ENCODE measurements around the gene LCN12. TPM values are rescaled to one million over a fixed set of nuclear protein-coding genes. Genes with fewer than 3 reads are reported as not detected.

Gene LCN12
- total RNA-seq, 3 donors from 2014 or later: 1.8 to 5.6 TPM; not detected in 1

- TF ChIP-seq CTCF (IDR thresholded peaks at IDR 0.05): no peak
- no peak for TF ChIP-seq POLR2A (IDR thresholded peaks at IDR 0.05)
- no peak for TF ChIP-seq POLR2AphosphoS5 (IDR thresholded peaks at IDR 0.05)
- Histone ChIP-seq H3K36me3 (no peaks in the 10 kb centered on the region), H3K27me3 (no peaks in the 10 kb centered on the region), H3K4me1 (no peaks in the 10 kb centered on the region), H3K27ac (no peak overlapping the region), H3K9me3 (no peaks in the 10 kb centered on the region), H3K4me3 (no peak overlapping the region)
- intact Hi-C loops (cut with DNase I; ENCODE audit: low total_unique reads): no loop called here
- DNase-seq (ENCODE audit: low spot score in 2 of 2): no peak
Observed at GRCh38 chr9:136910901-136911245, 41.2 kb upstream of the LCN12 start.

- intact Hi-C loops (cut with DNase I; ENCODE audit: low total_unique reads): no loop called here
- H3K36me3 ChIP-seq: no peaks in the 10 kb centered on the region
- DNase-seq (ENCODE audit: low spot score in 2 of 2): no peak
- H3K4me1 ChIP-seq: no peaks in the 10 kb centered on the region
- no peak overlapping the region for H3K4me3 ChIP-seq
- TF ChIP-seq CTCF (IDR thresholded peaks at IDR 0.05): no peak
- TF ChIP-seq POLR2A (IDR thresholded peaks at IDR 0.05): no peak
- TF ChIP-seq POLR2AphosphoS5 (IDR thresholded peaks at IDR 0.05): no peak
- H3K27me3 ChIP-seq: no peaks in the 10 kb centered on the region
- H3K27ac ChIP-seq: no peak overlapping the region
- no peaks in the 10 kb centered on the region for H3K9me3 ChIP-seq
Observed at GRCh38 chr9:136913701-136914438, 38.2 kb upstream of the LCN12 start.

- Histone ChIP-seq H3K27me3 (no peaks in the 10 kb centered on the region), H3K4me3 (no peak overlapping the region), H3K36me3 (no peaks in the 10 kb centered on the region), H3K4me1 (no peaks in the 10 kb centered on the region), H3K9me3 (no peaks in the 10 kb centered on the region), H3K27ac (no peak overlapping the region)
- intact Hi-C loops (cut with DNase I; ENCODE audit: low total_unique reads): no loop called here
- no peak for DNase-seq (ENCODE audit: low spot score in 2 of 2)
- TF ChIP-seq POLR2A (IDR thresholded peaks at IDR 0.05): no peak
- no peak for TF ChIP-seq POLR2AphosphoS5 (IDR thresholded peaks at IDR 0.05)
- no peak for TF ChIP-seq CTCF (IDR thresholded peaks at IDR 0.05)
Observed at GRCh38 chr9:136915632-136916329, 36.3 kb upstream of the LCN12 start.

- DNase-seq (ENCODE audit: low spot score in 2 of 2): no peak
- H3K27me3 ChIP-seq: no peaks in the 10 kb centered on the region
- no peaks in the 10 kb centered on the region for H3K9me3 ChIP-seq
- no peak overlapping the region for H3K4me3 ChIP-seq
- no peak overlapping the region for H3K27ac ChIP-seq
- no peaks in the 10 kb centered on the region for H3K4me1 ChIP-seq
- no peaks in the 10 kb centered on the region for H3K36me3 ChIP-seq
- intact Hi-C loops (cut with DNase I; ENCODE audit: low total_unique reads): no loop called here
- TF ChIP-seq CTCF (IDR thresholded peaks at IDR 0.05) (no peak), POLR2A (IDR thresholded peaks at IDR 0.05) (no peak), POLR2AphosphoS5 (IDR thresholded peaks at IDR 0.05) (no peak)
Observed at GRCh38 chr9:136916330-136917184, 35.5 kb upstream of the LCN12 start.
